Measurements from ENCODE around the gene SF3A2. TPM values are rescaled to one million over a fixed set of nuclear protein-coding genes. Genes with fewer than 3 reads are reported as not detected.

Gene SF3A2
- total and polyA plus RNA-seq, 2 donors (not counting 3 experiments of a cell fraction or from before 2014, with no cell fraction given) = 21.5 to 164 TPM

GRCh38 chr19:2230807-2231533 lies 5.7 kb upstream of the SF3A2 start:
- DNase-seq (ENCODE audit: low read depth, low spot score) = no peak
- Histone ChIP-seq H3K36me3 (ENCODE audit: control insufficient read depth in 2 of 2, extremely low read depth in 1 of 2, insufficient read depth in 2 of 2, low read length in 2 of 2) (peaks cover 0 to 35% of the 10 kb centered on the region in 2 experiments), H3K9ac (replicated peaks; ENCODE audit: extremely low read depth, insufficient read depth, low read length) (no peak overlapping the region), H3K27ac (ENCODE audit: insufficient read depth, low read depth, low read length) (no peak overlapping the region), H2AFZ (ENCODE audit: low read depth, low read length) (no peak overlapping the region), H3K9me1 (replicated peaks; ENCODE audit: control insufficient read depth, extremely low read depth, insufficient read depth, low read length) (no peaks in the 10 kb centered on the region), H3K4me3 (replicated peaks in 1 of 3; ENCODE audit: insufficient read depth in 1 of 3, low read depth in 1 of 3, low read length in 3 of 3) (no peak overlapping the region), H3K9me3 (replicated peaks; ENCODE audit: control insufficient read depth, insufficient read depth, low read length) (no peaks in the 10 kb centered on the region), H3K79me2 (ENCODE audit: control insufficient read depth, insufficient read depth, low read length) (peaks cover 28% of the 10 kb centered on the region), H3K4me2 (ENCODE audit: insufficient read depth, low read length) (no peak overlapping the region), H3K27me3 (ENCODE audit: control insufficient read depth in 2 of 2, insufficient read depth in 2 of 2, low read length in 2 of 2) (no peaks in the 10 kb centered on the region), H3K4me1 (ENCODE audit: control insufficient read depth, extremely low read depth, insufficient read depth, low read length) (peaks cover 4% of the 10 kb centered on the region), H4K20me1 (replicated peaks; ENCODE audit: control insufficient read depth, extremely low read depth, insufficient read depth, low read length) (no peaks in the 10 kb centered on the region)
- dilution Hi-C loops (cut with MboI; ENCODE audit: extremely low pct_ligation_motif_present, low sequenced_read_pairs) = no loop called here
- BruUV-seq (replicated peaks) = no TSS peak
- intact Hi-C loops (cut with micrococcal nuclease) = no loop called here
- FAIRE-seq = no peak
- POLR2A ChIA-PET = interaction anchor here (0.5 kb wide), 1 partner anchor 73 kb away, joined by 3 read pairs; no protein-coding TSS in a partner anchor
- no peak for TF ChIP-seq EZH2 (IDR thresholded peaks at IDR 0.05; ENCODE audit: borderline replicate concordance, low read depth, low read length, severe bottlenecking)
- TF ChIP-seq, protein P1, sequence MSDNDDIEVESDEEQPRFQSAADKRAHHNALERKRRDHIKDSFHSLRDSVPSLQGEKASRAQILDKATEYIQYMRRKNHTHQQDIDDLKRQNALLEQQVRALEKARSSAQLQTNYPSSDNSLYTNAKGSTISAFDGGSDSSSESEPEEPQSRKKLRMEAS (IDR thresholded peaks at IDR 0.05; ENCODE audit: insufficient read depth, insufficient read length) = no peak
- no peak for TF ChIP-seq POLR2AphosphoS5 (IDR thresholded peaks at IDR 0.05; ENCODE audit: insufficient read depth, low read depth, low read length)
- no peak for TF ChIP-seq FOS (IDR thresholded peaks at IDR 0.05; ENCODE audit: borderline replicate concordance, insufficient read depth, low read length)
- no peak for TF ChIP-seq JUN (IDR thresholded peaks at IDR 0.05; ENCODE audit: borderline replicate concordance, insufficient read depth, insufficient read length, low read depth)
- no peak for TF ChIP-seq CTCF (IDR thresholded peaks at IDR 0.05; ENCODE audit: extremely low read depth in 1 of 2, insufficient read depth in 1 of 2, low read depth in 1 of 2, low read length in 2 of 2)
- TF ChIP-seq GATA2 (IDR thresholded peaks at IDR 0.05; ENCODE audit: insufficient read depth, insufficient read length, low read depth, low read length) = no peak
- CTCF ChIA-PET = interaction anchor here (1.9 to 3.0 kb wide), 2 partner anchors 10 to 75 kb away, joined by 4 to 17 read pairs; no protein-coding TSS in a partner anchor

Data from endothelial cell of umbilical vein (primary cell).